Kidney epithelial cell (primary cell): ENCODE results near the gene CABCOCO1. TPM values are rescaled to one million over a fixed set of nuclear protein-coding genes. Genes with fewer than 3 reads are reported as not detected.

Experiments used
- DNase-seq: peaks from one replicate; pipeline ENCODE4 v3.0.0-alpha.2; 2010; ENCODE audit warnings: low read depth
- H3K27me3 ChIP-seq: 2 replicates; pipeline ENCODE4 v1.6.0; 2011; ENCODE audit warnings: low read length; ENCODE audit not compliant: control insufficient read depth, insufficient read depth
- H3K36me3 ChIP-seq: 2 replicates; pipeline ENCODE4 v1.5.1; 2011; ENCODE audit warnings: low read length; ENCODE audit not compliant: control insufficient read depth, insufficient read depth
- H3K4me3 ChIP-seq: 2 replicates; pipeline ENCODE4 v1.5.1; 2011; ENCODE audit warnings: low read depth, mild to moderate bottlenecking, control low read depth, low read length
- CTCF ChIP-seq: IDR thresholded peaks from 2 replicates; pipeline ENCODE4 v1.5.1; 2011; ENCODE audit warnings: mild to moderate bottlenecking, moderate library complexity, low read length, control low read depth, inconsistent platforms; ENCODE audit not compliant: insufficient read depth, poor library complexity, severe bottlenecking
- total RNA-seq: library from RNA; depleted of rRNA; stranded (reverse); fragments of >200 nt; gene quantifications from 2 replicates; pipeline ENCODE4 v1.2.3, GENCODE V29; 2015

Gene CABCOCO1
- total RNA-seq, 1 donor from 2014 or later = 0.33 TPM

- no peak overlapping the region for H3K4me3 ChIP-seq
- H3K36me3 ChIP-seq = no peaks in the 10 kb centered on the region
- no peak for TF ChIP-seq CTCF
- no peaks in the 10 kb centered on the region for H3K27me3 ChIP-seq
- no peak for DNase-seq
Observed at GRCh38 chr10:61747307-61747706, 84.6 kb downstream of the CABCOCO1 start.

DNA sequence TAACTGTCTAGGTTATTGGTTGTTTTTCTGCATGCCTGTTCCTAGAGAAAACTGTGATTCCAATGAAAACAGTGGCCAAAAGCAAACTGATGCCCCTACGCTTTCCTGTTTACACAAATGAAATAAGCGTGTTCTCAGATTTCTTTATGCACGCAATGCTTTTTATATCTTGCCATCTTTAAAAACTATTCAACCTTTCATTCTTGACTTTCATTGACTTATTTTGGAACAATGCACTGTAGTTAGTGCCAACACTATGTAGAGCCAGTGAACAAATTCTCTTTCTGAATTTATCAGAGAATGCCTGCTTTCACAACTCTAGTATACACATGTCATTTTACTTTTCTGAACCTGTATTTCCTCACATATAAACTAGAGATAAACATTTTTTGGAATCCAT is 86.6 kb downstream of the CABCOCO1 start:
- DNase-seq = no peak
- H3K36me3 ChIP-seq = no peaks in the 10 kb centered on the region
- H3K27me3 ChIP-seq = no peaks in the 10 kb centered on the region
- TF ChIP-seq CTCF = no peak
- H3K4me3 ChIP-seq = no peak overlapping the region

- Histone ChIP-seq H3K36me3 (no peaks in the 10 kb centered on the region), H3K27me3 (no peaks in the 10 kb centered on the region), H3K4me3 (no peak overlapping the region)
- TF ChIP-seq CTCF = peak; percentile 84
- no peak for DNase-seq
Observed at GRCh38 chr10:61750943-61751471, 88.3 kb downstream of the CABCOCO1 start.

DNA sequence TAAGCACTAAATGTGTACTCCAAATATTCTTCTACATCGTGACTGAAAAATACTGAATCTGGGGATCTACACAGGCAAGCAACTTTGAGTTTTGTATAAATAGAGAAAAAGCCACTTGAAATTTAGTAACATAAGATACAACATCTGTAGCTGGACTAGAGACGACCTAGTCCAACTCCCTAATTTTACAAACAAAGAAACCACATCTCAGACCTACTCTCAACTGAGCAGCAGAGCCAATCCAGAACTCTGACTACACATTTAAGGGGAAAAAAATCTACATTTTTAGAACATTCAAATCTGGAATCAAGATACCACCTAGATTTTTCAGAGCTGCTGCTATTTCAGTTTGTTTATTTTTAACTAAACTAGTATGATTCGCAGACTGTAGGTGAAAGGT is 88.9 kb downstream of the CABCOCO1 start:
- TF ChIP-seq CTCF = no peak
- H3K36me3 ChIP-seq = no peaks in the 10 kb centered on the region
- H3K27me3 ChIP-seq = no peaks in the 10 kb centered on the region
- DNase-seq = no peak
- H3K4me3 ChIP-seq = no peak overlapping the region

- no peak overlapping the region for H3K4me3 ChIP-seq
Observed at GRCh38 chr10:61752111-61753011, 89.6 kb downstream of the CABCOCO1 start.

More at GRCh38 chr10:61752111-61753011, 89.6 kb downstream of the CABCOCO1 start:
- DNase-seq = peak; percentile 92
- no peaks in the 10 kb centered on the region for H3K27me3 ChIP-seq
- no peaks in the 10 kb centered on the region for H3K36me3 ChIP-seq
- no peak for TF ChIP-seq CTCF
